HAP-1 (cell line): ENCODE results near the gene TMEM59.
"Not testable (repeated sequence)": the region's sequence is repeated elsewhere in the genome, so short reads cannot be mapped to it uniquely, and the experiment has no call there.

Source experiments
- DNase-seq, 2 experiments: peaks; one replicate each; pipeline ENCODE4 v3.0.0-alpha.2; 2016 to 2020; ENCODE audit warnings: low spot score in 2 of 2
- H3K27me3 ChIP-seq: fragments of 250-450 bp; sonication (Bioruptor Pico); 2 replicates; pipeline ENCODE4 v1.5.1; 2020; ENCODE audit warnings: low read depth, mild to moderate bottlenecking, moderate library complexity
- H3K36me3 ChIP-seq: fragments of 250-450 bp; sonication (Bioruptor Pico); replicated peaks from 2 replicates; pipeline ENCODE4 v1.5.1; 2020; ENCODE audit warnings: mild to moderate bottlenecking
- H3K4me1 ChIP-seq: fragments of 250-450 bp; sonication (Bioruptor Pico); 2 replicates; pipeline ENCODE4 v1.5.1; 2020; ENCODE audit warnings: mild to moderate bottlenecking
- H3K4me3 ChIP-seq: fragments of 250-450 bp; sonication (Bioruptor Pico); 2 replicates; pipeline ENCODE4 v1.5.1; 2020; ENCODE audit warnings: mild to moderate bottlenecking, moderate library complexity
- H3K9me3 ChIP-seq: fragments of 250-450 bp; sonication (Bioruptor Pico); 2 replicates; pipeline ENCODE4 v1.5.1; 2020; ENCODE audit warnings: mild to moderate bottlenecking, moderate library complexity
- in situ Hi-C: fragments of 300-500 bp; cut with MboI; formaldehyde crosslinking; loops from 3 replicates; pipeline ENCODE4 v1.14.3; 2020; ENCODE audit warnings: low sequenced_read_pairs, inconsistent platforms, mixed read lengths

The TMEM59 gene, protein sequence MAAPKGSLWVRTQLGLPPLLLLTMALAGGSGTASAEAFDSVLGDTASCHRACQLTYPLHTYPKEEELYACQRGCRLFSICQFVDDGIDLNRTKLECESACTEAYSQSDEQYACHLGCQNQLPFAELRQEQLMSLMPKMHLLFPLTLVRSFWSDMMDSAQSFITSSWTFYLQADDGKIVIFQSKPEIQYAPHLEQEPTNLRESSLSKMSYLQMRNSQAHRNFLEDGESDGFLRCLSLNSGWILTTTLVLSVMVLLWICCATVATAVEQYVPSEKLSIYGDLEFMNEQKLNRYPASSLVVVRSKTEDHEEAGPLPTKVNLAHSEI

DNA sequence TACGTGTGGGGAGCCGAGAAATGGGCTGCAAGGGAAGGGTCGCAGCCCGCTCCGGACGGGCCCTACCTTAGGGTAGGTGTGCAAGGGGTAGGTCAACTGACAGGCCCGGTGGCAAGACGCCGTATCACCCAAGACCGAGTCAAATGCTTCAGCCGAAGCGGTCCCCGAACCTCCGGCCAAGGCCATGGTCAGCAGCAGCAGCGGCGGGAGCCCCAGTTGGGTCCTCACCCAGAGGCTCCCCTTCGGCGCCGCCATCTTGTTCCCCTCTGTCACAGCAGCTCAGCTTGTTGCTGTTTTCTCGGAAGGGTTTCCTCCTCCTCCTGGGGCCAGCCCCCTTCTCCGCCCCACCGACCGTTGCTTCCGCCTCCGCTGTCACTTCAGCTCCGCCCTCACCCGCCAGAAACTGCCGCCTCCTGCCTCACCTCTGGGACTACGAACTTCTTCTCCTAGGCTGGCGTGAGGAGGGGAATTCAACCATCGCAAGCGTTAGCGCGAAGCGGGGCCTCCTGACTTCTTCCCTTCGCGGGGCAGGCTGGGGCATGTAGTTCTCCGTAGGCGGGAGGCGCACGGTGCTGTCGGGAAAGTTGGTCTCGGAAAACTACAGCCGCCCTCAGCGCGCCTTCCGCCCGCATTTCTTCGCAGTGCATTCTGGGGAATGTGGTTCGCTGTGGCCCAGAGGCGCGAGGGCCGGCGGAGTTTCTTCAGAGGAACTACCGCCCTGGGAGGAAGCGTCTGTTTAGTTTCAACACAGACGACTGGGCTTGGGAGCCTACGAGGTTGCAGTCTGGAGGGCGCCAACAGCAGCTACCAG lies at the start of gene TMEM59, which contains the start of gene TCEANC2:
TMEM59 (minus strand) TSS at position 271 of the 811 bp plus-strand sequence; CDS start at position 255, 16 bp downstream.
TCEANC2 (plus strand) TSS at position 675 of the 811 bp plus-strand sequence. CDS start 815 bp downstream, outside the sequence.
- Histone ChIP-seq H3K36me3 (no peaks in the 10 kb centered on the region), H3K27me3 (no peaks in the 10 kb centered on the region), H3K4me1 (peaks cover 20% of the 10 kb centered on the region), H3K4me3 (peak within 1 kb of the TSS; percentile 84), H3K9me3 (no peaks in the 10 kb centered on the region)
- in situ Hi-C loops, result no loop called here
- peak; percentile 98 to 99 for DNase-seq

DNA sequence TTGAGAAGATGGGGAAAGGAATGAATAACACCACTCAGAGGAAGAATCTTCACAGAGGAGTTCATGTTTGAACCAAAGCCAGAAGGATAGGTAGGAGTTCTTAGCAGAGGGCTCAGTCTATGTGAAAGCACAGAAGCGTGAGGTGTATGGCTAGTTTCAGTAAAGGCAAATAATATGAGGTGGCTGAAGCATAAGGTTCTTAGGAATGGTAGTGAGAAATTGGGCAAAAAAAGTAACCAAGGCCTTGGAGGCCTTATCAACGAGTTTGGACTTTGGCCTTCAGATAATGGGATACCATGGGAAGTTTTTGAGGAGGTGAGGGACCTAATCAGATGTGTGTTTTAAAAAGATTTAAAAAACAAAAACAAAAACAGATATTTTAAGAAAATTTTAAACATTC lies 47.5 kb upstream of the TMEM59 start:
- Histone ChIP-seq H3K36me3 (0 out of 2 replicates have a peak, but pooled peaks cover 4% of the 10 kb centered on the region), H3K4me1 (peaks cover 4% of the 10 kb centered on the region), H3K9me3 (no peaks in the 10 kb centered on the region), H3K27me3 (no peaks in the 10 kb centered on the region), H3K4me3 (no peak overlapping the region)
- in situ Hi-C loops, result no loop called here
- no peak for DNase-seq

DNA sequence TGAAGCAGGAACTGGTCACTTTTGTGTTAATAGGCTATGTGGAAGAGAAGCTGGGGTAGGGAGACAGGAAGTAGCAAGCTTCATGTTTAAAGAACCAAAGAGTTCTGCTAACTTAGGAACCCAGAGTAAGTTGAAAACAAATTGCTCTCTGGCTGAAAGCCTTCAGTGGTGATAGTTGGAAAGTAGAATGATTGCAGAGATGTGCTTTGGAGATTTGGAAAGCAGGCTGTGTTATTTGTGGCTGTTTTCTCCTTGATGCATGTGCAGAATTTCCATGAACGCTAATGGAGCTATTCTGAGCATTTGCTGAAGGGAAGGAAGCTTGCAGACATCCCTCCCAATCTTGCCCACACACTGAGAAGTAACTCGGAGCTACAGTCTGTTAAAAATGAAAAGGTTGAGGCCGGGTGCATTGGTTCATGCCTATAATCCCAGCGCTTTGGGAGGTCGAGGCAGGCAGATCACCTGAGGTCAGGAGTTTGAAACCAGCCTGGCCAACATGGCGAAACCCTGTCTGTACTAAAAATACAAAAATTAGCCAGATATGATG lies 46.1 kb upstream of the TMEM59 start:
- Histone ChIP-seq H3K36me3 (0 out of 2 replicates have a peak, but pooled peaks cover 4% of the 10 kb centered on the region), H3K4me1 (no peaks in the 10 kb centered on the region), H3K9me3 (no peaks in the 10 kb centered on the region), H3K4me3 (no peak overlapping the region), H3K27me3 (no peaks in the 10 kb centered on the region)
- DNase-seq, result no peak
- in situ Hi-C loops, result no loop called here

DNA sequence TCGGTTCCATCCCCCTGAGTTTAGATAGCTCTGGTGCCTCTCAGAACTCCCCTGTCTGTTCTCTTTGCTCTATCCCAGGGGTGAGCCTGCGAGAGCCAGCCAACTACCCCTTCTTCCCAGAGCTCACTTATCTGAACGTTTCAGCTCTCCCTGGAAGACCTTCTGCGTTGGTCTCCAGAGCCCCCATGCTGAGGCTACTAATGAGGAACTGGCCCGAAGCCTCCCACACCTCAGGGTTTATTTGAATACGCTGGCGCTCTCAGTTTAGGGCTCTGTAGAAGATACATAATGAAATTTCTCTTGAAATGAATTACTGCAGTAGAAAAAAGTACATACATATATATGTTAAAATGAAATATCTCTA lies 43.9 kb upstream of the TMEM59 start:
- no peak for DNase-seq
- no peaks in the 10 kb centered on the region for H3K27me3 ChIP-seq
- no peaks in the 10 kb centered on the region for H3K9me3 ChIP-seq
- in situ Hi-C loops, result no loop called here
- no peak overlapping the region for H3K4me3 ChIP-seq
- H3K36me3 ChIP-seq, result 0 out of 2 replicates have a peak, but pooled peaks cover 4% of the 10 kb centered on the region
- no peaks in the 10 kb centered on the region for H3K4me1 ChIP-seq

DNA sequence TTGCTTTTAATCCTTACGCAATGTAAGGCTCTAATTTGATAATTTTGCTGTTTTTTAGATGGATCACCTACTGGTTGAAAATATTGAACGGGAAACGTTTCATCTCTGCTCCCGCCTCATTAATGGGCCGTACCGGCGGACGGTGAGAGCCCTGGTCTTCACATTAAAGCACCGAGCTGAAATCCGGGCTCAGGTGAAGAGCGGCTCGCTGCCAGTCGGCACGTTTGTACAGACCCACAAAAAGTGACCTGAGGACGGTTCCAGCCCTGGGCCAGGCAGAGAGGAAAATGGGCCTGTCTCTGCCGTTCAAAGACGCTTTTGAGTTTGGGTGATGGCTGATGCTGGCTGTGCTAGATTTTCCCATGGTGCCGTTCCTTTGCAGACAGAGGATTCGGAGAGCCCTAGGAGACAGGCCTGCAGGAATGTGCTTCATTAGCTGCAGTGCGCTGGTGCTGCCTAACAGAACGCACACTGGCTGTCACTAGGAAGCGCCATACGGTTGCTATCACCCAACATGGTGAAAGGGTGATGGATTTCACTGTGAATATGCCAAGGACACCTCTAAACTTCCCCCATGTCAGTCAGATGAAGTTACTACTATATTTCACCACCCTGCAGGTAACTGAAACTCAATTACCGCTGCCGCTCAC lies 43.3 kb upstream of the TMEM59 start:
- Histone ChIP-seq H3K36me3 (0 out of 2 replicates have a peak, but pooled peaks cover 4% of the 10 kb centered on the region), H3K27me3 (no peaks in the 10 kb centered on the region), H3K9me3 (no peaks in the 10 kb centered on the region), H3K4me1 (no peaks in the 10 kb centered on the region), H3K4me3 (no peak overlapping the region)
- in situ Hi-C loops, result no loop called here
- no peak for DNase-seq

DNA sequence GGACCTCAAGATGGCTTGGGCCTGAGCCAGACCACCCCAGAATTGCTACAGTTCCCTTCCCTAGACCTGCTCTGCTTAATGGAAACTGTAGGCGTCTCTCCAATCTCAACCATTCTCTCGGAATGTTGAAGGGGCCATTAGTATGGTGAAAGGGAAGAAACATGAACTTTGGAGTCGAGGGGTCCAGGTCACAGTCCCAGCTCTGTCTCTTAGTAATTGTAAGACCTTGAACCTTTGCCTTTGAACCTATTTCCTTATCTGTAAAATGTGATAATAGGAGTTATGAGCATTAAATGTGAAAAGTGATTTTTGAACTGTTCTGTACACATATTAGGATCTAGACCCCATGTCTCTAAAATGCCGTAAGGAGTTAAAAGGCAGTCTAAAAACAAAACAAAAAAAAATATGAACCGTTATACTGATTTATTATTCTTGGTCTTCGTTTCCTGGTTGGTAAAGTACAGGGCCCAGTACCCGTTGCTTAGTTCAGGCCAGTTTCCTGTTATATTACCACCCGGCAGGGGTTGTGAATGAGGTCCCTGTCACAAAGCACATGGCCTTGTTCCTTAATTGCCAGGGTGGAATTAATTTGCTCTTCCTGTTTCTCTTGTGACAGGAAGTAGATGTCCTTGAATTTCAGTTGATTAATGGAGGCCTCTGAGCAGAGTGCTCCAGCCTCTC lies 42.7 kb upstream of the TMEM59 start:
- H3K9me3 ChIP-seq, result no peaks in the 10 kb centered on the region
- H3K36me3 ChIP-seq, result 0 out of 2 replicates have a peak, but pooled peaks cover 4% of the 10 kb centered on the region
- in situ Hi-C loops, result no loop called here
- H3K4me1 ChIP-seq, result no peaks in the 10 kb centered on the region
- no peaks in the 10 kb centered on the region for H3K27me3 ChIP-seq
- no peak for DNase-seq
- H3K4me3 ChIP-seq, result no peak overlapping the region

DNA sequence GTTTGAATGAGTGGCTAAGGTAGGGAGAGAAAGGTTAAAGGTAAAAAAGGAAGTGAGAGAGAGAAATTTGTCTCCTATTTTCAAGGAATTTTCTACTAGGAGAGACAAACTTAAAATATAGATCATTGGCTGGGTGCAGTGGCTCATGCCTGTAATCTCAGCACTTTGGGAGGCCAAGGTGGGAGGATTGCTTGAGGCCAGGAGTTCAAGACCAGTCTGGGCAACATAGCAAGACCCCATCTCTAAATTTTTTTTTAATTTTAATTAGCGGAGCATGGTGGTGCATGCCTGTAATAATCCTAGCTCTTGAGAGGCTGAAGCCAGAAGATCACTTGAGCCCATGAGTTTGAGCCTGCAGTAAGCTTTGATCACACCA lies 41.7 kb upstream of the TMEM59 start:
- H3K27me3 ChIP-seq, H3K4me3 ChIP-seq, H3K36me3 ChIP-seq, H3K4me1 ChIP-seq, DNase-seq, in situ Hi-C loops, H3K9me3 ChIP-seq: not testable (repeated sequence)

DNA sequence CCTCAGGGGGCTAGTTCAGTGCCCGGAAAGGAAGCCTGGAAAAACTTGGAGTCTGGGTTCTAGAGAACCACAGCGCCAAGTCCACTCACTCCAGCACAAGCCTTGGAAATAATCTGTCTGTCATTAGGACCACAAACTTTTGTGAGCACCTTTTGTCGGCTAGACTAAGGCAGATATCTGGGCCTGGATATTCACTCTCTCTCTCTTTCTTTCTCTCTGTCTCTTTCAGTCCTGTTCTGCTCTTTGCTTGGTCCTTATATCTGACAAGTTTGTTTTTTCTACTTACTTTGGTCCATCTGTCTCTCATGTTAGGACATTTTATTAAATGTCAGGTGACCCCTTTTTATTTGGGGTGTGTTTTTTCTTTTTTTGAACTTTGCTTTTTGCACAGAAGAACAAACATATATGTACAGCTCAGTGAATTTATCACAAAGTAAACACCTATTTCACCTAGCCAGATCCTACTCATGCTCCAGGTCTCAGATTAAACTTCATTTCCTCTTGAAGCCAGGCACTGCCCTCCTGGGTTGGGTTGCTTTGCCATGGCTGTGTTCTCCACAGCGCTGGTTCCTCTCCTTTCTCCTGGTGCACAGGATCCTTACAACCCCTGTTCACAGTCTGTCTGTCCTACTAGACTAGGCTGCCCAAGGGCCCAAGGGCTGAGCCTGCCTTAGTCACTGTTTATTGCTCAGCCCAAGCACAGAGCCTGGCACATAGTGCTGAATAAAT lies 41.2 kb upstream of the TMEM59 start:
- Histone ChIP-seq H3K27me3 (no peaks in the 10 kb centered on the region), H3K36me3 (0 out of 2 replicates have a peak, but pooled peaks cover 4% of the 10 kb centered on the region), H3K4me1 (no peaks in the 10 kb centered on the region), H3K9me3 (no peaks in the 10 kb centered on the region), H3K4me3 (no peak overlapping the region)
- in situ Hi-C loops, result no loop called here
- DNase-seq, result no peak

DNA sequence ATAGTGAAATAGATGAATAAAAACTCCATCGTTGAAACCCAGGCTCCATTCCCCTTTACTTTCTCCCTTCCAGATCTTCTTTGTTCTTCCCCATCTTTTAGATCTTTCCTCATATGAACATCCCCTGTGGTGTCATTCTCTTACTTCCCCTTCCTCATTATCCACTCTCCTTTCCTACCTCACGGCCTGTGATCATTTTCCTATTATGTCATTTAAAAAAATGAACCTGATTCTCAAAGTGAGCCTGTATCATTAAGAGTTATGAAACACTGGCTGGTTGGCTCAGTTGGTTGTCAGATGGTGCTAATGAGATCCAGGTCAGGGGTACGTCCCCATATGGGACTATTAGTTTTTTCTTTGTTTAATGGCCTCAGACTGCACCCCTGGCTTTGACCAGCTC lies 38.7 kb upstream of the TMEM59 start:
- in situ Hi-C loops, result no loop called here
- no peak for DNase-seq
- no peaks in the 10 kb centered on the region for H3K4me1 ChIP-seq
- no peaks in the 10 kb centered on the region for H3K27me3 ChIP-seq
- no peaks in the 10 kb centered on the region for H3K9me3 ChIP-seq
- 0 out of 2 replicates have a peak, but pooled peaks cover 4% of the 10 kb centered on the region for H3K36me3 ChIP-seq
- H3K4me3 ChIP-seq, result no peak overlapping the region

DNA sequence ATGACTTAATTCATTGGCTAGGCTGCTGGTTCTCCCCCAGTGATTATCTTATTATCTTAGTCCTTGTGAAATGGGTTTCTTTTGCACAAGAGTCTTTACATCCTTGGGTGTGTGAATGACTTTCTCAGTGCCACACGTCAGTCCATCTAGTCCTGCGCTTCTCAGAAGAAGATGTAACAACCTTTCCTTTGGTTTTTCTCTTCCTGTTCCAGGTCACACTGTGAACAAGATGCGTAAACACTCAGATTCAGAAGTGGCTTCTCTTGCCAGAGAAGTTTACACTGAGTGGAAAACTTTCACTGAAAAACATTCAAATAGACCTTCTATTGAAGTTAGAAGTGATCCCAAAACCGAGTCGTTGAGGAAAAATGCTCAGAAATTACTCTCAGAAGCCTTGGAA lies 35.4 kb upstream of the TMEM59 start:
- Histone ChIP-seq H3K4me1 (no peaks in the 10 kb centered on the region), H3K27me3 (no peaks in the 10 kb centered on the region), H3K36me3 (no peaks in the 10 kb centered on the region), H3K4me3 (no peak overlapping the region), H3K9me3 (no peaks in the 10 kb centered on the region)
- no peak for DNase-seq
- in situ Hi-C loops, result no loop called here

DNA sequence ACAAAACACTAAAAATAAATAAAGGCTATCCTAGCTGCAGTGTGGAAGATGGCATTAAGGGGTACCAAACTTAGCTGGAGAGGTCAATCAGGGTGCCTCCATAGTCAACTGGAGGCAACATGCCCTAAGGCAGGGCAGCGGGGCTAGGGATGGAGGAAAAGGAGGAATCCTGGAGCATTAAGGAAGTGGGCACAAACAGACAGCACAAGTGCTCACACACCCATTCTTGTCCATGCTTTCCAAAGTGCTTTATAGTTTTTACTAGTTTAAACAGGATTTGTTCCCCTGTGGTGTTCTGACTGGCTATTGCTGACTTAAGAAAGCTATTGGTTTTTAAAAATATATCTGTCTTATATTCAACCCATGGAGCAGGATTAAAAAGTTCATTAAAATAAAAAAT lies 33.8 kb upstream of the TMEM59 start:
- Histone ChIP-seq H3K27me3 (no peaks in the 10 kb centered on the region), H3K36me3 (no peaks in the 10 kb centered on the region), H3K4me3 (no peak overlapping the region), H3K4me1 (no peaks in the 10 kb centered on the region), H3K9me3 (no peaks in the 10 kb centered on the region)
- DNase-seq, result no peak
- in situ Hi-C loops, result no loop called here

DNA sequence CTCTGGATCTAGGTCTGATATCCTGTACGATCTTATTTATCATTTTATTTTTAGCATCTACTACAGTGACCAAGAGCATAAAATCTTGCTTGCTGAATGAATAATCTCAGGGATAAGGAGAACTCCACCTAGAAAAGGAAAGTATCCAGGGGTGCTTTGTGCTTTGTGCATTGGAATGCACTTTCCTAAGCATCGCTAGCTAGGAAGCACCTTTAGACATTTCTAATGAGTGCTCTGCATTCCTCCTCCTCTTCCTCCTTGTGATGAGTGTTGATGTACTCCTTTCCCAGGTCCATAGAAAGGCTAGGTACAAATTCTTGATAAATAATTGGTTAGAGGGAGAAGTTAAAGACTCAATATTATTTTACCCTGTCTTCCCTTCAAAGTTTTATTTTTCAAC lies 31.8 kb upstream of the TMEM59 start:
- in situ Hi-C loops, result no loop called here
- H3K27me3 ChIP-seq, result no peaks in the 10 kb centered on the region
- DNase-seq, result no peak
- H3K4me1 ChIP-seq, result no peaks in the 10 kb centered on the region
- no peaks in the 10 kb centered on the region for H3K9me3 ChIP-seq
- H3K4me3 ChIP-seq, result no peak overlapping the region
- no peaks in the 10 kb centered on the region for H3K36me3 ChIP-seq
